ENCODE data around the gene HDDC2. TPM values are rescaled to one million over a fixed set of nuclear protein-coding genes. Genes with fewer than 3 reads are reported as not detected.

HDDC2 gene
- total RNA-seq, 1 experiment from 2014 or later, result 69.8 TPM

DNA sequence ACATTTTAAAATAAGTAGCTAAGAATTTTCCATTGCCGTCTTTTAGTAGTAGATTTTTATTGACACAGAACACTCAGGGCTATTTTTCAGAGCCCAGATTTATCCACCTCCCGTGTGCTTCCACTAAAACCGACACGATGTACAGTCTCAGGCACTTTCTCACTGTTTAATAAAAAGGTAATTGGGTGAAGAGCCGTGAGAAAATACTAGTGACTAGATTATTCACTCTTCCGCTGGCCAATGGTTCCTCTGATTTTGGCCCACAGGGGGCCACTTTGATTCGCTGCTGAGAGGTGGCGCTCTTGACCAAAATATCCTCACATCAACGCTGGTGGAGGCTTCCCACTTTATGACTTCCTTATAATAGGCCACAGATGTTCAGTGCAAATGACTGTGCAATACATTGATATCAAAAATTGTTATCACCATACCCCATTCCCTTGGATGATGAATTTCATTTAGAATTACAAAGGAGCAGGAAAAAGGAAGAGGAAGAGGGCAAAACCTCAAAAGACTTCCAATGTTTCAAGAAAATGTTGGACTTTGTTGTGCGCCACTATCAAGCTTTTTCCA lies 12.3 kb upstream of the HDDC2 start:
- Mint-ChIP-seq H3K9me3 (no peaks in the 10 kb centered on the region), H3K4me1 (peaks cover 12% of the 10 kb centered on the region), H3K4me3 (no peak overlapping the region), H3K27ac (no peak overlapping the region), H3K36me3 (no peaks in the 10 kb centered on the region), H3K27me3 (ENCODE audit: low read depth) (no peaks in the 10 kb centered on the region)
- POLR2A ChIA-PET, result no interaction called here
- TF ChIP-seq FOXP1 (CRISPR knock-in tag; IDR thresholded peaks at IDR 0.05; ENCODE audit: borderline replicate concordance) (no peak), SP1 (CRISPR knock-in tag; conservative IDR thresholded peaks at IDR 0.05) (no peak), SMAD3 (CRISPR knock-in tag; IDR thresholded peaks at IDR 0.05; ENCODE audit: borderline replicate concordance) (no peak), JAZF1 (CRISPR knock-in tag; IDR thresholded peaks at IDR 0.05) (no peak), ZNF423 (CRISPR knock-in tag; IDR thresholded peaks at IDR 0.05) (no peak), TEAD1 (CRISPR knock-in tag; IDR thresholded peaks at IDR 0.05) (no peak), ETV6 (CRISPR knock-in tag; IDR thresholded peaks at IDR 0.05) (no peak), KAT7 (CRISPR knock-in tag; IDR thresholded peaks at IDR 0.05; ENCODE audit: borderline replicate concordance) (no peak), GRHL2 (CRISPR knock-in tag; IDR thresholded peaks at IDR 0.05; ENCODE audit: insufficient replicate concordance, severe bottlenecking) (no peak), FOXJ3 (CRISPR knock-in tag; IDR thresholded peaks at IDR 0.05; ENCODE audit: borderline replicate concordance) (no peak), NFATC4 (CRISPR knock-in tag; IDR thresholded peaks at IDR 0.05) (no peak), EMX1 (CRISPR knock-in tag; IDR thresholded peaks at IDR 0.05) (no peak), HMGA2 (CRISPR knock-in tag; IDR thresholded peaks at IDR 0.05) (no peak)
- TF ChIP-seq, protein P1, sequence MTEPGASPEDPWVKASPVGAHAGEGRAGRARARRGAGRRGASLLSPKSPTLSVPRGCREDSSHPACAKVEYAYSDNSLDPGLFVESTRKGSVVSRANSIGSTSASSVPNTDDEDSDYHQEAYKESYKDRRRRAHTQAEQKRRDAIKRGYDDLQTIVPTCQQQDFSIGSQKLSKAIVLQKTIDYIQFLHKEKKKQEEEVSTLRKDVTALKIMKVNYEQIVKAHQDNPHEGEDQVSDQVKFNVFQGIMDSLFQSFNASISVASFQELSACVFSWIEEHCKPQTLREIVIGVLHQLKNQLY (CRISPR knock-in tag; IDR thresholded peaks at IDR 0.05), result no peak
- TF ChIP-seq, protein P2, sequence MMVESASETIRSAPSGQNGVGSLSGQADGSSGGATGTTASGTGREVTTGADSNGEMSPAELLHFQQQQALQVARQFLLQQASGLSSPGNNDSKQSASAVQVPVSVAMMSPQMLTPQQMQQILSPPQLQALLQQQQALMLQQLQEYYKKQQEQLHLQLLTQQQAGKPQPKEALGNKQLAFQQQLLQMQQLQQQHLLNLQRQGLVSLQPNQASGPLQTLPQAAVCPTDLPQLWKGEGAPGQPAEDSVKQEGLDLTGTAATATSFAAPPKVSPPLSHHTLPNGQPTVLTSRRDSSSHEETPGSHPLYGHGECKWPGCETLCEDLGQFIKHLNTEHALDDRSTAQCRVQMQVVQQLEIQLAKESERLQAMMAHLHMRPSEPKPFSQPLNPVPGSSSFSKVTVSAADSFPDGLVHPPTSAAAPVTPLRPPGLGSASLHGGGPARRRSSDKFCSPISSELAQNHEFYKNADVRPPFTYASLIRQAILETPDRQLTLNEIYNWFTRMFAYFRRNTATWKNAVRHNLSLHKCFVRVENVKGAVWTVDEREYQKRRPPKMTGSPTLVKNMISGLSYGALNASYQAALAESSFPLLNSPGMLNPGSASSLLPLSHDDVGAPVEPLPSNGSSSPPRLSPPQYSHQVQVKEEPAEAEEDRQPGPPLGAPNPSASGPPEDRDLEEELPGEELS (CRISPR knock-in tag; IDR thresholded peaks at IDR 0.05), result no peak
- TF ChIP-seq, protein P3, sequence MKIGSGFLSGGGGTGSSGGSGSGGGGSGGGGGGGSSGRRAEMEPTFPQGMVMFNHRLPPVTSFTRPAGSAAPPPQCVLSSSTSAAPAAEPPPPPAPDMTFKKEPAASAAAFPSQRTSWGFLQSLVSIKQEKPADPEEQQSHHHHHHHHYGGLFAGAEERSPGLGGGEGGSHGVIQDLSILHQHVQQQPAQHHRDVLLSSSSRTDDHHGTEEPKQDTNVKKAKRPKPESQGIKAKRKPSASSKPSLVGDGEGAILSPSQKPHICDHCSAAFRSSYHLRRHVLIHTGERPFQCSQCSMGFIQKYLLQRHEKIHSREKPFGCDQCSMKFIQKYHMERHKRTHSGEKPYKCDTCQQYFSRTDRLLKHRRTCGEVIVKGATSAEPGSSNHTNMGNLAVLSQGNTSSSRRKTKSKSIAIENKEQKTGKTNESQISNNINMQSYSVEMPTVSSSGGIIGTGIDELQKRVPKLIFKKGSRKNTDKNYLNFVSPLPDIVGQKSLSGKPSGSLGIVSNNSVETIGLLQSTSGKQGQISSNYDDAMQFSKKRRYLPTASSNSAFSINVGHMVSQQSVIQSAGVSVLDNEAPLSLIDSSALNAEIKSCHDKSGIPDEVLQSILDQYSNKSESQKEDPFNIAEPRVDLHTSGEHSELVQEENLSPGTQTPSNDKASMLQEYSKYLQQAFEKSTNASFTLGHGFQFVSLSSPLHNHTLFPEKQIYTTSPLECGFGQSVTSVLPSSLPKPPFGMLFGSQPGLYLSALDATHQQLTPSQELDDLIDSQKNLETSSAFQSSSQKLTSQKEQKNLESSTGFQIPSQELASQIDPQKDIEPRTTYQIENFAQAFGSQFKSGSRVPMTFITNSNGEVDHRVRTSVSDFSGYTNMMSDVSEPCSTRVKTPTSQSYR (CRISPR knock-in tag; IDR thresholded peaks at IDR 0.05), result no peak
- TF ChIP-seq, protein P4, sequence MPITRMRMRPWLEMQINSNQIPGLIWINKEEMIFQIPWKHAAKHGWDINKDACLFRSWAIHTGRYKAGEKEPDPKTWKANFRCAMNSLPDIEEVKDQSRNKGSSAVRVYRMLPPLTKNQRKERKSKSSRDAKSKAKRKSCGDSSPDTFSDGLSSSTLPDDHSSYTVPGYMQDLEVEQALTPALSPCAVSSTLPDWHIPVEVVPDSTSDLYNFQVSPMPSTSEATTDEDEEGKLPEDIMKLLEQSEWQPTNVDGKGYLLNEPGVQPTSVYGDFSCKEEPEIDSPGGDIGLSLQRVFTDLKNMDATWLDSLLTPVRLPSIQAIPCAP (CRISPR knock-in tag; IDR thresholded peaks at IDR 0.05), result no peak
- DNase-seq (ENCODE audit: low spot score) (peak; percentile 64), ATAC-seq (peak; percentile 77)
- CTCF ChIA-PET, result interaction anchor here (0.6 to 3.7 kb wide), 14 partner anchors 9 to 660 kb away, joined by 3 to 21 read pairs (median 4); partner anchors contain the start of genes HDDC2, NCOA7 and TPD52L1

DNA sequence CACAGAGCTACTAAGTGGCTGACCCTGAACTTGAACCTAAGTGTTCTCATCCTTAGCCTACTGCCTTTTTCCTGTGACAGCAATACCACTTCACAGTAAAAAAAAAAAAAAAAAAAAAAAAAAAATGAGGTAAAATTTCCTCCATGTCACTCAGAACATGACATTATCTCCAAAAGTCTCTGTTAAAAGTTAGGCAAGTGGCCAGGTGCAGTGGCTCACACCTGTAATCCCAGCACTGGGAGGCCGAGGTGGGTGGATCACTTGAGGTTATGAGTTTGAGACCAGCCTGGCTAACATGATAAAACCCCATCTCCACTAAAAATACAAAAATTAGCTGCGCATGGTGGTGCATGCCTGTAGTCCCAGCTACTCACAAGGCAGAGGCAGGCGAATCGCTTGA lies 11.2 kb upstream of the HDDC2 start:
- Mint-ChIP-seq H3K4me1 (peaks cover 12% of the 10 kb centered on the region), H3K27me3 (ENCODE audit: low read depth) (no peaks in the 10 kb centered on the region), H3K9me3 (no peaks in the 10 kb centered on the region), H3K4me3 (no peak overlapping the region), H3K27ac (no peak overlapping the region), H3K36me3 (no peaks in the 10 kb centered on the region)
- DNase-seq (ENCODE audit: low spot score), result no peak
- no peak for ATAC-seq
- TF ChIP-seq, protein P5, sequence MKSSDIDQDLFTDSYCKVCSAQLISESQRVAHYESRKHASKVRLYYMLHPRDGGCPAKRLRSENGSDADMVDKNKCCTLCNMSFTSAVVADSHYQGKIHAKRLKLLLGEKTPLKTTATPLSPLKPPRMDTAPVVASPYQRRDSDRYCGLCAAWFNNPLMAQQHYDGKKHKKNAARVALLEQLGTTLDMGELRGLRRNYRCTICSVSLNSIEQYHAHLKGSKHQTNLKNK (CRISPR knock-in tag; IDR thresholded peaks at IDR 0.05), result no peak
- TF ChIP-seq, protein P6, sequence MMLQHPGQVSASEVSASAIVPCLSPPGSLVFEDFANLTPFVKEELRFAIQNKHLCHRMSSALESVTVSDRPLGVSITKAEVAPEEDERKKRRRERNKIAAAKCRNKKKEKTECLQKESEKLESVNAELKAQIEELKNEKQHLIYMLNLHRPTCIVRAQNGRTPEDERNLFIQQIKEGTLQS (CRISPR knock-in tag; conservative IDR thresholded peaks at IDR 0.05), result no peak
- no peak for TF ChIP-seq TP53 (CRISPR knock-in tag; IDR thresholded peaks at IDR 0.05)
- TF ChIP-seq, protein P7, sequence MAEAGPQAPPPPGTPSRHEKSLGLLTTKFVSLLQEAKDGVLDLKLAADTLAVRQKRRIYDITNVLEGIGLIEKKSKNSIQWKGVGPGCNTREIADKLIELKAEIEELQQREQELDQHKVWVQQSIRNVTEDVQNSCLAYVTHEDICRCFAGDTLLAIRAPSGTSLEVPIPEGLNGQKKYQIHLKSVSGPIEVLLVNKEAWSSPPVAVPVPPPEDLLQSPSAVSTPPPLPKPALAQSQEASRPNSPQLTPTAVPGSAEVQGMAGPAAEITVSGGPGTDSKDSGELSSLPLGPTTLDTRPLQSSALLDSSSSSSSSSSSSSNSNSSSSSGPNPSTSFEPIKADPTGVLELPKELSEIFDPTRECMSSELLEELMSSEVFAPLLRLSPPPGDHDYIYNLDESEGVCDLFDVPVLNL (CRISPR knock-in tag; IDR thresholded peaks at IDR 0.05; ENCODE audit: borderline replicate concordance, low read depth), result no peak
- no peak for TF ChIP-seq JUN (CRISPR knock-in tag; IDR thresholded peaks at IDR 0.05)
- no peak for TF ChIP-seq ZNF263 (CRISPR knock-in tag; IDR thresholded peaks at IDR 0.05; ENCODE audit: low read depth)
- POLR2A ChIA-PET, result interaction anchor here (0.7 kb wide), 1 partner anchor 432 kb away, joined by 7 read pairs; no protein-coding TSS in a partner anchor
- CTCF ChIA-PET, result interaction anchor here (0.7 to 3.7 kb wide), 11 partner anchors 10 to 640 kb away, joined by 3 to 21 read pairs (median 5); partner anchors contain the start of genes HDDC2, NCOA7 and TPD52L1
